ENCODE results near the gene EPB41L4B.
"Not testable (repeated sequence)": the region's sequence is repeated elsewhere in the genome, so short reads cannot be mapped to it uniquely, and the experiment has no call there.

The EPB41L4B gene

DNA sequence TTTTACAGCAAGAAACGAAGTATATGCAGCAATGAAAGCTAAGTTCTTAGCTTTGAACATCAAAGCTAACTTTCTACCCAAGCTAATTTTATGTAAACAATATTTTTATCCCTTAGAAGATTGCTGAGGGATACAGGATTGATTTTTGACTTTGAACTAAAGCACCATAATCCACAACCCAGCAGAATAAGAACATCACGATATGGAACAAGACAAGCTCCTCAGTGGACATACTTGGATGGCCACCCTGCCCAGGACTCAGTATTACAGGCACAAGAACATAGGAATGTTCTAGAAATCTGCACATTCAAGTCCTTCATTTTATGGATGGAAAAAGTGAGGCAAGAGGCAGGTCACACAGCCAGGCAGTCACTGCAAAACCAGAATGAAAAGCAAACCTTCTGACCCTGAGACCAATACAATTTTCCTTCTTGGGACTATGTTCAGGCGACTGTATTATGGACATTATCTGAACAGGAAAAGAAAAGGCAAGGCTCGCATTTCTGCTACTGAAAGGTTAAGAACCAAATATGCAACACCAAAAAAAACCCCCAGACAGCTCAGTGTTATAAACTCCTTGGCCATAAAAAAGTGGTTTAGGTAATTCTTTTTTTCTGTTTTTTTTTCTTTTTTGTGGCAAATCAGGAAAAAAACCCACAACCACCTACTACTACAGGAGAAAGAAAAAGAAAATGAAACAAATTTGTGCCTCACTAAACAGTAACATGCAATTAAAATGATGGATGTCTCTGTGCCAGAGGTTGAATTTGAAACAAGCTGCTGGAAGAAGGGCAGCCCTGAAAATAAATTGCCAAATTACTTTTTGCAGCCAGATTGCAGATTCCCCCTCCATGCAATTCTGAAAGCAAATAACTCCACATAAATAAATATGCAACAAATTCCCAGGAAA is 25.4 kb downstream of the EPB41L4B start:
- no peak for DNase-seq

DNA sequence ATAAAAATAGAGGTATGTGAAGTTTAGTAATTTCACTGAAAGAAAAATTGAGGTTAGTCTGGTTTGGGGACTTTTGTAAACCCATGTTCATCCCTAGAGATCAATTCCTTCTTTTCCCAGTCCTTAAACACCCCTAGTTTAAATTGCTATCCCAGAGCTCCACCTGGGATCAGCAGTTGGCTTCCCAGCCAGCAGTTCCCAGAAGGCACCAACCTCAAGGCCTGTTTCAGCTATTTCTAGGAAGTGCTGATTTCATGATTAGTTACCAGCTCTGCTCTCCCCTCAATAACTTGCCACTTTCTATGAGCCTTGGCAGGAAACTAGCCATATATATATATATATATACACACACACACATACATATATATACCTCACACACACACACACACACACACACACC is 30.5 kb downstream of the EPB41L4B start:
- DNase-seq: peak; percentile 7

DNA sequence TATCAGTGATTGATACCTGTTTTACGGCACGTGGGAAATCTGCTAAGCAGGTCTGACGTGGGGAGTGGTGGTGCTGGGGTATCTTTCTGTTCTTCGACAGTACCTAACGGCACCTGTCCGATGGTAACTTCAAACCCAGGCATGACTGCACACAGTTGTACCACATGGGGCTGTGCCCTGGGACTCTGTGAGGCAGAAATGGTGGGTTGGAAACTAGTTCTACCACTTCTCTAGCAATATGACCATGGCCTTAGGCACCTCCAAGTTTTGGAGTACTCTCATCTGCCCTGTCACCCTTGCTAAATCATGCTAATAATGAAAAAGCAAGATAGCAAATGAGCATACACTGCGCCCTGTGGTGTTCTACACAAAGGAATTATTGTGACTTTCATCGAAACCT is 30.9 kb downstream of the EPB41L4B start:
- no peak for DNase-seq

DNA sequence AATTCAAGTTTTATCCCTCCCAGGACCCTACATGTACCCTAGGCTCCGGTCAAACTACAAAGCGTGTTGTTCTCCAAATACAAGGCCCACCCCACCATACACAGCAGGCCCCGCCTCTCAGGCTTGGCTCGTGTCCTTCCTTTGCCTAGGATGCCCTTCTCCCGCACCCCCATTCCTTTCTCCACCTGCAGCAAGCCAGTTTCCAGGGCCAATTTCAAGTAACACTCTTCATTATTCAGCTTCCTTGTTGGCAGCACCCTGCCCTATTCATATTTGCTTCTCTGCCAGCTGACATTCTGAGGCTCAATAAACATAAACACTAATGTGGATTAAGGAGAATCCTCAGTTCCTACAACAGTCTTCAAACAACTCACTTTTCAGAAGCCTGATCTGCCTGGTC is 31.7 kb downstream of the EPB41L4B start:
- no peak for DNase-seq

DNA sequence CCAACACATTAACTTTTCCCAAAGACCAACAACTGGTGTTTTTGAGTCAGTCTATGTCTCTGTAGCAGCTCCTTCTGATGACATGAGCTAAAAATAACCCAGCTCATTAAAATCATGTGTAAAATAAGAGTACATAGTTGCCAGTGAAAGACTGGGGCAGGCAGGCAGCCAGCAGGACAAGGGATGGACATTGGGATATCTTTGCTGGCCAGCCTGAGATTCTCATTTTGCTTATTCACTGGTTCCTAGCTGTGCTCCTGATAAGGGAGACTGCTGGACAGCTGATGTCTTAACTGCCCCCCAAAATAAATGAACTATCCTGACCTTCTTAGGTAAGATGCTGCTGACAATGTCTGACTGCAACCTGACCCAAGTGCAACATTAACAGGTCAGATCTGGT is 33.9 kb downstream of the EPB41L4B start:
- DNase-seq: peak; percentile 9

DNA sequence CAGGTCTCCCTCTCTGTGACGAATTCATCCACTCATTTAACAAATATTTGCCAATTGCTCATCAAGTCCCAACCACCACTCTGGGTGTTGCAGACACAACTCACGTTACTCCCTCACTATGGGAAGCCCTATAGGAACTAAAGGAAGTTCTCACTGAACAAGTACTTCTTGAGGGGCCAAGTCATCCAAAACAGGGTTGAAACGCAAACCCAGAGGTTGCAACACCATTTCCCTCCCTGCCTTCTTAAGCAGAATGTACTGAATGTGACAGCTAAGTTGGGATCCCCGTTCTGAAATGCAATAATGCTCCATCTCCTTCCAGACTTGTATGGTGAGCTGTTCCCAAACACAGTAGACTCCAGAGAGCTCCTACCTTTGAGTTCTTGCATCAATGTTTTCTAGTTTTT is 34.3 kb downstream of the EPB41L4B start:
- DNase-seq: no peak

DNA sequence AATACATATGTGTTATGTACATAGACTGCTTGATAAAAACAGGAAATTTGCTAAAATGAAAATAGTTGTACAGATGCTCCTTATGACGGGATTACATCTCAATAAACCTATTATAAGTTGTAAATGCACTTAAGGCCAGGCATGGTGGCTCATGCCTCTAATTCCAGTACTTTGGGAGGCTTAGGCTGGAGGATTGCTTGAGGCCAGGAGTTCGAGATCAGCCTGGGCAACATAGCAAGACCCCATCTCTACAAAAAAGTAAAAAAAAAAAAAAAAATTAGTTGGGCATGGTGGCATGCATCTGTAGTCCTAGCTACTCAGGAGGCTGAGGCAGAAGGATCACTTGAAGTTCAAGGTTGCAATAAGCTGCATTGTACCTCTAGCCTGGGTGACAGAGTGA is 37.2 kb downstream of the EPB41L4B start:
- not testable (repeated sequence) for DNase-seq

DNA sequence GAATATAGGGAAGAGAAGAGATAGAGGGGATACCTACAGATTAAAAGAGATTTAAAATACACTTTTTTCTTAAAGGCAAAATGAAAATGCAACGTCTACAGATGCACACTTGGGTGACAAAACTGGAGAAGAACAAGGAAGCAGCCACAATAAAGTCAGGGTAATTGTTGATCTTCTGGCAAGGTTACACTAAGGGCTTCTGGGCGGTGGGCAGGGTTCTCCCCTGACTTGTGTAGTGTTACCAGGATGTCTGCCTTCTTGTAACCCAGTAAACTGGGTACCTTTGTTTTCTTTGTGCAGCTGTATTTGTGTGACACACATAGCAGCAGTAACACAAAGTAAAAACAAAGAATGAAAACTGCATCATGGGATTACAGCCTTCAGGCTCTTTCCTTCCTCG is 37.8 kb downstream of the EPB41L4B start:
- DNase-seq: no peak

DNA sequence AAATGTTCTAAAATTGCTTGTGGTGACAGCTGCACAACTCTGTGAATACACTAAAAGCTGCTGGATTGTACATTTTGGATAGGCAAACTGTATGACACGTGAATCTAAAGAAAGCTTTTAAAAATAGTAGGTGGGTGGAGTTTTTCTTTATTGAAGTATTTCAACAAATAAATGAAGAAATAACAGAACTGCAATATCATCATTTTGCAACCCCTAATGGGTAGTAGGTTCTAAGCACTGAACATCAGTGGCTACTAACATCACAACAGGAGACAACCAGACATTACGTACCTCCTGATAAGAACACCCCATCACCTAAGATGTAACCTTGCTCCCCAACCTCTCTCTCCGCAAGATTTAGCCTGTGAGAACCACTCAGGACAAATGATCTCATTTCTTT is 38.6 kb downstream of the EPB41L4B start:
- no peak for DNase-seq

DNA sequence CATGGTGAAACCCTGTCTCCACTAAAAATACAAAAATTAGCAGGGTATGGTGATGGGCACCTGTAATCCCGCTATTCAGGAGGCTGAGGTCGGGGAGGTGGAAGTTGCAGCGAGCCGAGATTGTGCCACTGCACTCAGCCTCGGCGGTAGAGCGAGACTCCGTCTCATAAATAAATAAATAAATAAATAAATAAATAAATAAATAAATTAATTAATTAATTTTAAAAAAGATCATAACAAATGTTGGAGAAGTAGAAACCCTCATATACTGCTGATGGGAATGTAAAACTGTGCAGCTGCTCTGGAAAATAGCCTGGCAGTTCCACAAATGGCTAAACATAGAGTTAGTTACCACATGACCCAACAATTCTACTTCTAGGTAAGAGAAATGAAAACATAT is 39.3 kb downstream of the EPB41L4B start:
- no peak for DNase-seq

DNA sequence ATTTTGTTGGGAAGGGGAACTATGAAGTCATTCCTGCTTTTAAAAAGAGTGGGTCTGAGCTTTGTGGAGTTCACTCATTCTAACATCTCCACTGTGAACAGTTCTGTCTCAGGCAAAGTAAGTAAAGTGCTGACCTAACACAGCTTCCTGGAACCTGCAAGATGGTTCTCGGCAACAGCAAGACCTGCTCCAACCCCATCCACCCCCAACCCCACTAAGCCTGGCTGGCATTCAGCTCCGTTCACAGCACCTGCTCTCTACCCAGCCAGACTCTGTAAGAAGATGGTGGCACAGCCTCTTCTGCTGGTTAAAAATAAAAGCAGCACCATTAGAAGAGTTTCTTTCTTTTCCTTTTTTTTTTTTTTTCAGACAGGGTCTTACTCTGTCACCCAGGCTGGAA is 42.0 kb downstream of the EPB41L4B start:
- no peak for DNase-seq

DNA sequence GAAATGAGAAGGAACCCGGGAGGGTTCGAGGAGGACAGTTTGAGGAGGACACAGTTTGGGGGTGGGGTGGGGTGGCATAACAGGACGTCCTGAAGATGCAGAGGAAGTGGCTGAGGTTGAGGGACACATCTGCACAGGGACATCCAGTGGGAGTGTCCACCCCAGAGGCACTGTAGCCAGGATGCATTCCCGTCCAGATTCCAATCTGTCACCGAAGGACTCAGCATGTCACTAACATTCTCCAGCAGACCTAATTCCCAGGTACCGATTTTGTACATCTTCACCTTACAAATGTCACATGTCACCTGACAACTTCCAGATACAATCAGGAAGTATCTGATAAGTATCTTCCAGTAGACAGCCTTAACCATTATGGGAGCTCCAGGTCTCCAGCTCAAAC is 42.6 kb downstream of the EPB41L4B start:
- no peak for DNase-seq

DNA sequence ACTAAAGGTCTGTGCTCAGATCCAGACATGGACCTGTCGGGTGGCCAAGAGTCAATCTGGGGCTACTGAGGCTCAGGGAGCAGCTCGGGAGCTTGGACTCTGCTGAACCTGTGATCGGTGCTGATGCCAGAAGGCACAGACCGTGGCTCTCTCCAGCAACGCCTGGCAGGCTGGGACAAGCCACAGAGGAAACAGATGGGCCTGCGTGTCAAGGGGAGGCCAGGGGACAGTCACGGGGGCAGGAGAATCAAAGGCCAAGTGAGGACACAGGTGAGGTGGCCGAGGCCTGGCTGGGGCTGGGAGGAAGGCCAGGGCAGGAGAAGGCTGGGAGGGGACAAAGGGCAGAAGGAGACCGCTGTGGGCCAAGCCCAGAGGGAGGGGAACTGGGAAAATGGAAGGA is 43.4 kb downstream of the EPB41L4B start:
- no peak for DNase-seq

DNA sequence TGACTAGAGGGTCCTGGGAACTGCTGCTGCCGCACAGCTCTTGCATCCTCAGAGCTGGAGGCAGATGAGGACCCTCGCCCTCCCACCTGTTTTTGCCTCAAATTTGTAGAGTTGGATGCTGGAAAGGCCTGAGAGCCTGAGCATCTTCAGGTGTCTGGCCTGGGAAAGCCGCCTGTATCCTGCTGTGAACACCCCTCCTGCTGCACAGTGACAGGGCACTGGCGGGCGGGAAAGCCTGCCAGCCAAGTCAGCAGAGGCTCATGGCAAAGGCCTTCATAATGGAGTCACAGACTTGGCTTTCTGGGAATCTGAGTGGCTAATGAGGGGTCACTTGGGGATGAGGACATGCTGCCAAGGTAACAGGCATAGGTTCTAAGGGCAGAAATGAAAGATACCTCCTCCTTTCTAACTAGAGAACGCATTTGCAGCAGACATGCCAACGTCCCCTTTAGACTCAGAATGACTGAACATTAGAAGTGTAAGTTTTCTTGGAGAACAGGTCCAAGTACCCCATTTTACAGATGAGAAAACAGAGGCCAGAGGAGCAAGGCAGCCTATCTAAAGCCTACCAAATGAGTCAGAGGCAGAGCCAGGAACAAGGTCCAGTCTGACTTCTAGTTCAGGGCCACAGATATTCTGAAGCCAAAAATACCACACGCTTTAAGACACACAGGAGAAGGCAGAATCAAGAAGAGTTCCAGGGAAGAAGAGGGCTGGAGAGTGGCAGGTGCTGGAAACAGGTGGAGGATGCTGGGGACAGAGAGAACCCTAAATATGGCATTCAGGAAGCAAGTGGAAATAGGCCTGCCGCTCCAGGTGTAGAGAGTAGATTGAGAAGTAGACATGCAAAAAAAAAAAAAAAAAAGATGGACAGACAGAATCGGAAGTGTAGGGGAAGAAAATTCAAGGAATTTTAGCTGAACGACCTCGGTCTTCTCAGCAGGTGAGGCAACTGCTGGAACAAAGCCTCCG is 44.1 kb downstream of the EPB41L4B start:
- no peak for DNase-seq

DNA sequence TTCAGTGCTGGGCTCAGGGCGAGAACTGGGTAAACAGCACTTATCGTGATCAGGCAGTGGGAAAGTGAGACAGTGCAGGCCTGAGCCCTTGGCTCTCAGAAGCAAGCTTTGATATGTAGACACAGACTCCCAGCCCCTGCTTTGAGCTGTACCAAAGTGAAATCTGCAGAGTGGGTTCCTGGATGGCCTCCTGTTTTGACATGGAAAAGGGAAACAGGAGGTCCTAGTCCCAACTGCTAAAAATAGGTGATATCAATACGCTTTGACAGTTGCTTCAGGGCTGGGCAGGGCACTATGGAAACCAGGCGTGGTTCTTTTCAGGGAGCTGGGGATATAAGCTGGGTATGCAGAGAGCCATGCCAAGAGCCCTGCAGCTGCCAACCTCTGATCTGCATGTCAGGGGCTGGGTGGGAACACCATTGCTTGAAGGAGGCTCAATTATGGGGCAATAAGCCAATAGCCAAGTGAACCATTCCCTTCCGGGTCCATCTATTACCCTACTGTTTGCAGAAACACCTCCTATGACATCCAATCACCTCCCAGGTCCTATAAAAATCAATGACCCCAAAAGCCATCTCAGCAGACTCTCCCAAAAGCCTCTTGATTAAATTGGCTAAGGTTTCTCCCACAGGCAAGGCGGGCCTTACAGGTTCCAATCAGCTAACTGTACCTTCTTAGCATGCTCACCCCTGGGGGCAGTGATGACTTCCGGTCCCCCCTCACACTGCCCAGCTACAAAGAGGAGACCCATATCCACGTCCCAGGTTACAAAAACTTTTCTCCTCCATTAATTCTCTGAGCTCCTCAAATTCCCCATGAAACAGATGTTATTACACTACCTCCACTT is 45.8 kb downstream of the EPB41L4B start:
- DNase-seq: no peak

DNA sequence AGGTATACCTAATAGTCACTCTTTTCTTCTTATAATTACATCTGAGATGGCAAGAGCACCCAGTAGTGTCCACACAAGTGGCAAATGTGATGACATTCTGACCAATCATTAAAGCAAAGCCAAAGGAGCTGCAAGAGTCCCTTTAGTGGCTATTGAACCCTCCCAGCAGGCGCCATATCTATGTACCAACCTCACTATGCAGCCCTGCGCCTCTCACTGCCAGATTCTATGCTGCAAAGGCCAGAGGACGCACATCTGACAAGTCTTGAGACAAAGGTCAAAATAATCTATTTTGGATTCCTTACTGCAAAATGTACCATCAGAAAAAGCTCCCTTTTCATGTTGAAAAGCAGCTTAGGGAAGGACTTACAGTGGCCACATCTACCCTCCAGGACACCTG is 47.0 kb downstream of the EPB41L4B start:
- DNase-seq: no peak

DNA sequence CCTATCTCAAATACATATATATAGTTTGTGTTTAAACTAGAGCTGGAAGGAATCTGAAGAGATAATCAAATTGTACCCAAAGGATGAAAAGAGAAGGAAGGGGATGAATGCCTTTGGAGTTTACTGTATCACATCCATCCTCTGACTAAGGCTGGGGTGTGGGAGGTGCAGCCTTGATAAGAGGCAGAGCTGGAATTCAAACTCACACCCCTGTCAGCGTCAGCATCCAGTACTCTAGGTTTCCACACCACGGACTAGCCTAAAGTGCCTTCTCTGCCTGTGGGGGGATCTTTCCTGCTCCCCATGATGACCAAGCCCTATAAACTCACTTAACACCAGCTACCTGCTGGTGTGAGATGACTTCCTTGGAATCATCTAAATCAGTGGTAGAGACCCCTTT is 48.1 kb downstream of the EPB41L4B start:
- DNase-seq: no peak

DNA sequence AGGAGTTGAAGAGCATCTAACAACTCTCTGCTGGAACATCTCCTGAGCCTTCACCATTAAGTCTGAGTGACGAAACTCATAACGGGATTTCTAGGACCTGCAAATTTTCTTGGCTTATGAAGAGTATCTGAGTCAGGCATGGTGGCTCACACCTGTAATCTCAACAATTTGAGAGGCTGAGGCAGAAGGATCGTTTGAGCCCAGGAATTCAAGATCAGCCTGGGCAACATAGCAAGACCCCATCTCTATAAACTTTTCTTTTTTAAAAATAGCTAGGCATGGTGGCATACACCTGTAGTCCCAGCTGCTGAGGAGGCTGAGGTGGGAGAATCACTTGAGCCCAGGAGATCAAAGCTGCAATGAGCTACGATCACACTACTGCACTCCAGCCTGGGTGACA is 48.8 kb downstream of the EPB41L4B start:
- DNase-seq: no peak

DNA sequence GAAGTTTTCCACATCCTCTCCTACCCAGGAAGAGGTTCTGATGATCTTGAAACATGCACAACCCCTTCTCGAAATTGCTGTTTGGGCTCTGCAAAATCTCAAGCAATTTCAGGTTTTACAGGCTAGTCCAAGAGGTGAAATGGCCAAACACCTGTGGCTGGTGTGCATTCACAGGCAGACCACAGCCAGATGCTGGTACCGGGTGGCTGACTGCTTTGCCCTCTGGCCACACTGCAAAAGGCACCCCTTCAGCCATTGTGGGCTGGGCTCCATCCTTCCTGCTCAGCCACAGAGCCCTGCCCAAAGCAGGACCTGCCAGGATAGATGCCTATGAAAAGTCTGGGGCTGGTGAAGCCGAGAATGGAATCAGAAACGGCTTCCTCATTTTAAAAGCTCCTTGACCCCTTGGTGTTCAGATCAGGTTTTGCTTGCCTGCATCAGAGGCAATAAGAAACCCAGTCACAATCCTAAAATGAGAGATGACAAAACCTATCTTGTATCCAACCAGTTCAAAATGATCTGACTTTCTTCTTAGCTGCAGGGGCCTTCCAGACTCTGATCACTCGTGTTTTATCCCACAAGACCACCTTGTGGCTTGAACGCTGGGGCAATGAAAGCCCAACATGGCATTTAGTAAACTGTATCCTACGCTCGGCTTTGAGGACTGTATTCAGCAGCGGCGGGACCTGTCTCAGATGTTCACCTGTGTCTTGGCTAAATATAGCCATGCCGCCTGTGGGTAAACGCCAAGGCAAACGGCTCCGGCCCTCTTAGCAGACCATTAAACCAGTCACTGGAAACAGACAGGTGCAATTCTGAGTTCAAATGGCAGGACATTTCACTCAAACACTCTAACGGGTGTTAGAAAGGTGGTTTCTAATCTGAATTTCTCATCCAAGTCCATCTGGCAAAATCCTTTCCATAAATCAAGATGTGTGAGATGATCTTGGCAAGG is 49.6 kb downstream of the EPB41L4B start:
- no peak for DNase-seq

DNA sequence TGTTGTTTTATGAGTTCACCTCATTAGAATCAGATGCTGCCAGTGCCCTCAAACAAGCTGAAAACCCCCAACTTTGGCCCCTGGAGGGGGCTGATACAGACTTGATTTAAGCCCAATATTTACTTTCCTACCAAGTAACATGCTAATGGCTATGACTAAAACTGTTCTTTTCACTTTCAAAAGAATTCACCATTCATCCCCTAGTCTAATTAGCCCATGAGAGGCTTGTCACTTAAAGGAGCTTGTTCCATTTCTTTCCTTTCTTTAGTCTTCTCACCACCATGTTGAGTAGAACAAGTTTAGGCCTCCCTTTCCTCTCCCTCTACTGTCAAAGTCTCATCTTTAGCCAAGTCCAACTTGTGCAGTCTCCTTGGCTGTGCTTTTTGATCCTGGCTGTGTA is 50.4 kb downstream of the EPB41L4B start:
- DNase-seq: no peak

DNA sequence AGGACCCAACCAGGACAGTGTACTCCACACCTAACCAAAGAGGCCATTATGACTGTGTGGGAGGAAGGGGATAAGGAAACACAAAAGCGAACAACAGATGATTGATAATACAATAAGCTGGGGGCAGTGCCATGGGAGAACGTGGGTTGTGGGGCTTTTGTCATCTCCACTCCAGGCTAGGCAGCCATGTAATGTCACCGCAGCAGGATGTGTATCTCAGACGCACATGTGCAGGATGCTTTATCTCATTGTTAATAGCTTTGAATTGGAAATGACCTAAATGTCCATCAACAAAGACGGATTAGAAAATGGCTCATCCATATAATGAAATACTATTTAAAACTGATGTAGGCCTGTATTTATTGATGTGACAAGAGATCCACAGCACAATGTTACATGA is 51.0 kb downstream of the EPB41L4B start:
- no peak for DNase-seq

DNA sequence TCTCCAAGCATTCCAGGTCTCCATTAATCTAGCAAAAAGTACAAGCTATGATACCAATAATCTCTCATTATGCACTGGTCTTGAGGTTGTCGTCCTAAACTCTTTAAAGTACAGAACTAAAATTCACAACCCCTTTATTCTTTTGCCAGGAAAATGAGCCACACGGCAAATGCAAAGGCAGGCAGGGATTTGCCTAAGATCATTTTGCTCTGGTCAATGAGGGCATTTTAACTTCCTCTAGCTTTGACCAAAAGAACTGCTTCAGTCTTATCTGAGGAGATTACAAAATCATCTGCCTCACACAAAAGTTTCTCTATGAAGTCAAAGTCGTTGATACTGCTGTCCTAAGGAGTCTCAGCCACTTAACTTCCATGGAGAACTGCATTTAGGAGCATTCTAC is 51.8 kb downstream of the EPB41L4B start:
- peak; percentile 42 for DNase-seq

All from OCI-M1 (cell line).